ENCODE data around the gene HBG1.

Gene HBG1

GRCh38 chr11:5289696-5290095 is 40.0 kb upstream of the HBG1 start:
- DNase-seq (ENCODE audit: extremely low spot score) = no peak
- ChIA-PET CTCF (no interaction called here), POLR2A (no interaction called here)
- TF ChIP-seq L3MBTL2 (conservative IDR thresholded peaks at IDR 0.05) = no peak
- no peak for TF ChIP-seq SUZ12 (IDR thresholded peaks at IDR 0.05)

- TF ChIP-seq LEF1 (IDR thresholded peaks at IDR 0.05; ENCODE audit: borderline replicate concordance) = no peak
- TF ChIP-seq FOXM1 (IDR thresholded peaks at IDR 0.05; ENCODE audit: borderline replicate concordance) = no peak
- no peak for TF ChIP-seq FOXK2 (IDR thresholded peaks at IDR 0.05)
- TF ChIP-seq SP1 (IDR thresholded peaks at IDR 0.05) = no peak
- no peak for TF ChIP-seq ARNT (IDR thresholded peaks at IDR 0.05)
- no peak for TF ChIP-seq L3MBTL2 (conservative IDR thresholded peaks at IDR 0.05)
- no peak for TF ChIP-seq HDGF (IDR thresholded peaks at IDR 0.05; ENCODE audit: borderline replicate concordance)
- TF ChIP-seq BHLHE40 (IDR thresholded peaks at IDR 0.05; ENCODE audit: borderline replicate concordance) = no peak
- no peak for TF ChIP-seq NFRKB (IDR thresholded peaks at IDR 0.05)
- TF ChIP-seq PKNOX1 (IDR thresholded peaks at IDR 0.05) = no peak
- TF ChIP-seq TARDBP (IDR thresholded peaks at IDR 0.05) = no peak
- no peak for TF ChIP-seq FOXA1 (IDR thresholded peaks at IDR 0.05)
- TF ChIP-seq SUZ12 (IDR thresholded peaks at IDR 0.05) = no peak
- TF ChIP-seq ELF4 (IDR thresholded peaks at IDR 0.05) = no peak
- TF ChIP-seq CTBP1 (IDR thresholded peaks at IDR 0.05; ENCODE audit: borderline replicate concordance) = no peak
- no peak for TF ChIP-seq ZNF384 (IDR thresholded peaks at IDR 0.05)
- CTCF ChIA-PET = no interaction called here
- POLR2A ChIA-PET = no interaction called here
- no peak for DNase-seq (ENCODE audit: extremely low spot score)
Observed at GRCh38 chr11:5288906-5289550, 39.4 kb upstream of the HBG1 start.

GRCh38 chr11:5288108-5288905 is 38.6 kb upstream of the HBG1 start:
- no peak for DNase-seq (ENCODE audit: extremely low spot score)
- ChIA-PET POLR2A (no interaction called here), CTCF (no interaction called here)
- no peak for TF ChIP-seq FOXK2 (IDR thresholded peaks at IDR 0.05)
- no peak for TF ChIP-seq LEF1 (IDR thresholded peaks at IDR 0.05; ENCODE audit: borderline replicate concordance)
- no peak for TF ChIP-seq BHLHE40 (IDR thresholded peaks at IDR 0.05; ENCODE audit: borderline replicate concordance)
- TF ChIP-seq NFRKB (IDR thresholded peaks at IDR 0.05) = no peak
- TF ChIP-seq FOXM1 (IDR thresholded peaks at IDR 0.05; ENCODE audit: borderline replicate concordance) = no peak
- no peak for TF ChIP-seq PKNOX1 (IDR thresholded peaks at IDR 0.05)
- no peak for TF ChIP-seq L3MBTL2 (conservative IDR thresholded peaks at IDR 0.05)
- no peak for TF ChIP-seq SUZ12 (IDR thresholded peaks at IDR 0.05)
- no peak for TF ChIP-seq ELF4 (IDR thresholded peaks at IDR 0.05)
- TF ChIP-seq CTBP1 (IDR thresholded peaks at IDR 0.05; ENCODE audit: borderline replicate concordance) = no peak
- no peak for TF ChIP-seq ZNF384 (IDR thresholded peaks at IDR 0.05)
- TF ChIP-seq FOXA1 (IDR thresholded peaks at IDR 0.05) = no peak
- no peak for TF ChIP-seq HDGF (IDR thresholded peaks at IDR 0.05; ENCODE audit: borderline replicate concordance)
- no peak for TF ChIP-seq SP1 (IDR thresholded peaks at IDR 0.05)
- TF ChIP-seq TARDBP (IDR thresholded peaks at IDR 0.05) = no peak
- TF ChIP-seq ARNT (IDR thresholded peaks at IDR 0.05) = no peak

DNA sequence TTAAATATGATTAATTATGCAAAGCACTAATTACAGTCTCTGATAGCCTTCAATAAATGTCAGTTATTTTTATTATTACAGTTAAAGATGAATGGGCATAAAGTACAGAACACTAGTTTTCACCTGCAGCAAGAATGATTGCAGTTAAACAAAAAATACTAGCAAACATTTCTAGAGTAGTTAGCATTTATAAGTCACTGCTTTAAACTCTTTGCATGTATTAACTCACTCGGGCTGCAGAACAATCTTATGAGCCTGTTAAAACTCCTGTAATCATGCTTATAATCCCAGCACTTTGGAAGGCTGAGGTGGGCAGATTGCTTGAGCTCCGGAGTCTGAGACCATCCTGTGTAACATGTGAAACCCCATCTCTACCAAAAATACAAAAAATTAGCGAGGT is 37.2 kb upstream of the HBG1 start:
- POLR2A ChIA-PET = no interaction called here
- no peak for DNase-seq (ENCODE audit: extremely low spot score)
- CTCF ChIA-PET = no interaction called here
- TF ChIP-seq ARNT (IDR thresholded peaks at IDR 0.05) = no peak
- TF ChIP-seq CTBP1 (IDR thresholded peaks at IDR 0.05; ENCODE audit: borderline replicate concordance) = no peak
- no peak for TF ChIP-seq ELF4 (IDR thresholded peaks at IDR 0.05)
- TF ChIP-seq LEF1 (IDR thresholded peaks at IDR 0.05; ENCODE audit: borderline replicate concordance) = no peak
- no peak for TF ChIP-seq FOXM1 (IDR thresholded peaks at IDR 0.05; ENCODE audit: borderline replicate concordance)
- no peak for TF ChIP-seq FOXK2 (IDR thresholded peaks at IDR 0.05)
- no peak for TF ChIP-seq L3MBTL2 (conservative IDR thresholded peaks at IDR 0.05)

DNA sequence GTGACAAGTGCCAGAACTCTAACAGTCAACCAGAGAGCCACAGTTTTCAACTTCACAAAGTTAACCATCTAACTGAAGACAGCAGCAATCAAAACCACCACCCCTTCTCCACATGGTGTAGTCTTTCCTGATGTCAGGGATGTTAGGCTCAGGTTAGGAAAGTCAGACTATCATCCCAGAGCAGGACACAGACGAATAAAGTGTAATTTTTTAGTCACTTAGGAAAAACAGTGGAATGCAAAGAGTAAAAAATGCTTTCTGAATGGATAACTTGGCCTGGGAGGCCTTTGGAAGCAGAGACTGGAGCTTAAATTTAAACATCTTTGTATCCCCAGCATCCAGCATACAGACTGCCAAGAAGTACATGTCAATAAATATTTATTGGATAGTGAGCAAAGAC is 36.7 kb upstream of the HBG1 start:
- ChIA-PET POLR2A (no interaction called here), CTCF (no interaction called here)
- no peak for TF ChIP-seq SP1 (IDR thresholded peaks at IDR 0.05)
- no peak for TF ChIP-seq FOXK2 (IDR thresholded peaks at IDR 0.05)
- TF ChIP-seq ARNT (IDR thresholded peaks at IDR 0.05) = no peak
- TF ChIP-seq BHLHE40 (IDR thresholded peaks at IDR 0.05; ENCODE audit: borderline replicate concordance) = no peak
- no peak for TF ChIP-seq PKNOX1 (IDR thresholded peaks at IDR 0.05)
- no peak for TF ChIP-seq CTBP1 (IDR thresholded peaks at IDR 0.05; ENCODE audit: borderline replicate concordance)
- no peak for TF ChIP-seq ZNF384 (IDR thresholded peaks at IDR 0.05)
- TF ChIP-seq FOXM1 (IDR thresholded peaks at IDR 0.05; ENCODE audit: borderline replicate concordance) = no peak
- no peak for TF ChIP-seq LEF1 (IDR thresholded peaks at IDR 0.05; ENCODE audit: borderline replicate concordance)
- no peak for TF ChIP-seq L3MBTL2 (conservative IDR thresholded peaks at IDR 0.05)
- DNase-seq (ENCODE audit: extremely low spot score) = no peak

DNA sequence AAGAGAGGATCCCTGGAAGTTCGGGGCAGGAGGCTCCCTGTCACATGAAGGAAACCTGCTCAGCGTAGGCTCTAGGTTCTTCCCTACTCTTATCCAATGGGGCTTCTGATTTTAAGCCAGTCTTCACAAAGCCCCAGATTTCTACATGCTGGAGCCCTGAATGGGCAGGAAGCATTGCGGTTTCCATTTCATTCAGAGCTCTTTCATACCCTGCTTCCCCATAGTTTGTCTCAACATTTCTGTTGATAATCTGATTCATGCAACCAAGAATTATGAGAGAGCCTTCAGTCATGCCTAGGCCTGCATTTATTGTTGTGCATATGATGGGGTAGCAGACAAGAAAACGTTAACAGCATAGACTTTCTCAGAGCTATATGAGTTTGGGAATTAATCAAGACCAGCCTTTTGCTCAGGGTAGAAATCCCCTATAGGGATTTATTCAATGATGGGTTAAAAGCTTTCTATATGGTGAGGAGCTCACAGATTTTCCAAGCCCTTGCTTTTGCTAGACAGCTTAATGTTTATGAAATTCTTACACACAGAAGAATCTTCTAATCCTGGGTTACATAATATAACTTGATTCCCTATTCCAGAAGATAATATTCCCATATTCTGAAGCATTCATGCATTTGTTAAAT is 36.2 kb upstream of the HBG1 start:
- TF ChIP-seq CTBP1 (IDR thresholded peaks at IDR 0.05; ENCODE audit: borderline replicate concordance) (no peak), SP1 (IDR thresholded peaks at IDR 0.05) (no peak), FOXM1 (IDR thresholded peaks at IDR 0.05; ENCODE audit: borderline replicate concordance) (no peak), ZNF384 (IDR thresholded peaks at IDR 0.05) (no peak), LEF1 (IDR thresholded peaks at IDR 0.05; ENCODE audit: borderline replicate concordance) (no peak), L3MBTL2 (conservative IDR thresholded peaks at IDR 0.05) (no peak)
- no peak for DNase-seq (ENCODE audit: extremely low spot score)
- ChIA-PET POLR2A (no interaction called here), CTCF (no interaction called here)
